Measurements from ENCODE around the gene NDUFAF5. TPM values are rescaled to one million over a fixed set of nuclear protein-coding genes. Genes with fewer than 3 reads are reported as not detected.

The NDUFAF5 gene
- total and polyA plus RNA-seq, 7 donors = 28.2 to 49.7 (median 39.7) TPM

DNA sequence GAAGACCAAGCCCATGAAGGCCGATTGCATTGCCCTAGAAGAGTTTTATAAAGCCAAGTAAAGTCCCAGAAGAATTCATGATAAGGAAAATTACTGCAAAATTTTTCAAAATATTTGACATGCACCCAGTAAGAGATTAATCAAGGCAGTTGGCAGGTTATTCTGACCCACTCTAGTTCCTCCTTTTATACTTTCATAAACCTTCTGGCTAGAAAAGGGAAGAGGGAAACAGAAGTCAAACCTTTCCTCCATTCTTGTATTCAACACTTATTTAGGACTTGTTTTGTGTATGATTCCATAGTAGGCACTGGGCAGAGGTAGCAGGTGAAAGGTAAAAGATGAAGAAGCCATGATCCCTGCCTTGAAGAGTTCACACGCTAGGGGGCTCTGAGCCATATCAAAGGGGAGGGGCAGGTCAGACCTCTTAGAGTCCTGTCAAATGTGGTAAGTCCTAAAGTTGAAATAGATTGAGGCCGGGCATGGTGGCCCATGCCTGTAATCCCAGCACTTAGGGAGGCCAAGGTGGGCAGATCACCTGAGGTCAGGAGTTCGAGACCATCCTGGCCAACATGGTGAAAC, 85.4 kb downstream of the NDUFAF5 start:
- no peak for TF ChIP-seq CTCF (IDR thresholded peaks at IDR 0.05)
- Histone ChIP-seq H3K4me1 (peaks cover 22% of the 10 kb centered on the region), H3K36me3 (ENCODE audit: insufficient read depth in 1 of 2, low read depth in 1 of 2) (no peaks in the 10 kb centered on the region), H3K27me3 (ENCODE audit: insufficient read depth in 3 of 3, low read length in 2 of 3) (no peaks in the 10 kb centered on the region), H3K27ac (no peak overlapping the region), H3K4me3 (no peak overlapping the region), H3K9me3 (no peaks in the 10 kb centered on the region)
- intact Hi-C loops (cut with DNase I) = no loop called here
- WGBS, 3 donors = 66 to 72% (median 70%) methylated on average over 4 of the region's 4 CpGs
- ATAC-seq = no peak
- DNase-seq = no peak

Other genes starting within 250 kb of the NDUFAF5 start
- 1 to 10 TPM; 2.9 to 4.8 (median 3.4) TPM for gene TASP1, start 146.1 kb upstream of the NDUFAF5 start, total RNA-seq
- 1 to 10 TPM; 1.8 to 3.5 (median 3.2) TPM for gene TASP1, start 146.1 kb upstream of the NDUFAF5 start, polyA plus RNA-seq
- gene ESF1, start 109 bp upstream of the NDUFAF5 start, total RNA-seq = 10 to 100 TPM; 15.1 to 22.8 (median 19.5) TPM
- gene ESF1, start 109 bp upstream of the NDUFAF5 start, polyA plus RNA-seq = 10 to 100 TPM in 2 of 3 donors, 1 to 10 TPM in 1; 9.0 to 20.7 (median 12.5) TPM
- gene SEL1L2, start 205.6 kb downstream of the NDUFAF5 start, total RNA-seq = 1 to 10 TPM in 3 of 4 donors, under 1 TPM in 1; 0.64 to 1.5 (median 1.3) TPM
- gene SEL1L2, start 205.6 kb downstream of the NDUFAF5 start, polyA plus RNA-seq = under 1 TPM; 0.36 to 0.80 (median 0.43) TPM
- 1 to 10 TPM in 3 of 4 donors, under 1 TPM in 1; 0.67 to 4.8 (median 2.5) TPM for gene MACROD2, start 210.5 kb downstream of the NDUFAF5 start, total RNA-seq
- under 1 TPM; 0.20 to 0.87 (median 0.26) TPM for gene MACROD2, start 210.5 kb downstream of the NDUFAF5 start, polyA plus RNA-seq

Measured in psoas muscle (tissue), 8 donors.